ENCODE measurements around the gene TOP1. TPM values are rescaled to one million over a fixed set of nuclear protein-coding genes. Genes with fewer than 3 reads are reported as not detected.
A peak's percentile ranks its signal among the peaks of the same experiment; 100 is the strongest.

Gene TOP1
- total RNA-seq, 2 donors from 2014 or later: 78.8 to 82.5 TPM

DNA sequence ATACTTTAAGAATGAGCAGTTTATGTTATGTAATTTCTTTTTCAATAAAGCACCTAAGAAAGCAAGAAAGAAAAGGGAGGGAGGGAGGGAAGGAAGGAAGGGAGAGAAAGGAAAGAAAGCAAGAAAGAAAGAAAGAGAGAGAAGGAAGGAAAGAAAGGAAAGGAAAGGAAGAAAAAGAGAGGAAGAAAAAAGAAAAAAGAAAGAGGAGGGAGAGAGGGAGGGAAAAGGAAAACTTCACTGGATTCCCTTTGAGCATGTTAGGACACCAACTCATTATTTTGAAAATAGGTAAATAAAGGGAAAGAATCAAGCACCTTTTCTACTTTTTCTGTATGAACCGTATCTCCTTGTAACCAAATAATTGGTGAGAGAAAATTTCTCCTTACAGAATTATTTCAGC, 32.3 kb upstream of the TOP1 start:
- Histone ChIP-seq H3K9ac (ENCODE audit: extremely low read depth, low read length, poor library complexity, severe bottlenecking) (no peak overlapping the region), H3K4me3 (ENCODE audit: low read length) (no peak overlapping the region), H3K4me1 (ENCODE audit: control insufficient read depth, insufficient read depth, low read length) (no peaks in the 10 kb centered on the region), H3K9me3 (ENCODE audit: control insufficient read depth, low read length) (no peaks in the 10 kb centered on the region), H3K27ac (ENCODE audit: low read depth, low read length) (no peak overlapping the region), H3K27me3 (ENCODE audit: control insufficient read depth, insufficient read depth, low read length, poor library complexity, severe bottlenecking) (no peaks in the 10 kb centered on the region), H3K36me3 (ENCODE audit: control insufficient read depth, insufficient read depth, low read length) (no peaks in the 10 kb centered on the region)
- no peaks in the 10 kb centered on the region for H3K9me3 Mint-ChIP-seq
- no peak for DNase-seq
- 100% methylated on average over 1 of the region's 1 CpG; no CpG with 5 or more reads in 1 of the 2 experiments for WGBS, 2 experiments (ENCODE audit: insufficient coverage in 1 of 2, insufficient read length in 1 of 2)
- no peaks in the 10 kb centered on the region for H3K36me3 Mint-ChIP-seq (ENCODE audit: low read depth)
- peaks cover 6% of the 10 kb centered on the region for H3K4me1 Mint-ChIP-seq
- H3K4me3 Mint-ChIP-seq: no peak overlapping the region
- H3K27me3 Mint-ChIP-seq (ENCODE audit: insufficient read depth): peaks cover 3% of the 10 kb centered on the region
- no peak overlapping the region for H3K27ac Mint-ChIP-seq
- TF ChIP-seq, protein P1, sequence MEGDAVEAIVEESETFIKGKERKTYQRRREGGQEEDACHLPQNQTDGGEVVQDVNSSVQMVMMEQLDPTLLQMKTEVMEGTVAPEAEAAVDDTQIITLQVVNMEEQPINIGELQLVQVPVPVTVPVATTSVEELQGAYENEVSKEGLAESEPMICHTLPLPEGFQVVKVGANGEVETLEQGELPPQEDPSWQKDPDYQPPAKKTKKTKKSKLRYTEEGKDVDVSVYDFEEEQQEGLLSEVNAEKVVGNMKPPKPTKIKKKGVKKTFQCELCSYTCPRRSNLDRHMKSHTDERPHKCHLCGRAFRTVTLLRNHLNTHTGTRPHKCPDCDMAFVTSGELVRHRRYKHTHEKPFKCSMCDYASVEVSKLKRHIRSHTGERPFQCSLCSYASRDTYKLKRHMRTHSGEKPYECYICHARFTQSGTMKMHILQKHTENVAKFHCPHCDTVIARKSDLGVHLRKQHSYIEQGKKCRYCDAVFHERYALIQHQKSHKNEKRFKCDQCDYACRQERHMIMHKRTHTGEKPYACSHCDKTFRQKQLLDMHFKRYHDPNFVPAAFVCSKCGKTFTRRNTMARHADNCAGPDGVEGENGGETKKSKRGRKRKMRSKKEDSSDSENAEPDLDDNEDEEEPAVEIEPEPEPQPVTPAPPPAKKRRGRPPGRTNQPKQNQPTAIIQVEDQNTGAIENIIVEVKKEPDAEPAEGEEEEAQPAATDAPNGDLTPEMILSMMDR (conservative IDR thresholded peaks at IDR 0.05): no peak

DNA sequence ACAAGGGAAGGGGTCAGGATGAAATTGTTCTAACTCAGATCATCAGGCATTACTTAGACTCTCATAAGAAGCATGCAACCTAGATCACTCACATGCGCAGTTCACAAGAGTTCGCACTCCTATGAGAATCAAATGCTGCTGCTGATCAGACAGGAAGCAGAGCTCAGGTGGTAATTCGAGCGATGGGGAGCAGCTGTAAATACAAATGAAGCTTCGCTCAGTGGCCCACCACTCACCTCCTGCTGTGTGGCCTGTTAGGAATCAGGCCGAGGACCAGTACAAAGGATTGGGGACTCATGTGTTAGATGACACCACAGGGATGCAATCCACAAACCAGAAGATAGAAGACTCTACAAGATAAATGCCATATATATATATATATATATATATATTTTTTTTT, 31.5 kb upstream of the TOP1 start:
- peak; percentile 91 for DNase-seq
- H3K36me3 Mint-ChIP-seq (ENCODE audit: low read depth): no peaks in the 10 kb centered on the region
- H3K4me3 ChIP-seq (ENCODE audit: low read length): no peak overlapping the region

GRCh38 chr20:40999841-41000240, 28.8 kb upstream of the TOP1 start:
- H3K27ac ChIP-seq (ENCODE audit: low read depth, low read length): no peak overlapping the region
- peaks cover 8% of the 10 kb centered on the region for H3K4me1 Mint-ChIP-seq
- H3K9me3 Mint-ChIP-seq: no peaks in the 10 kb centered on the region
- no peaks in the 10 kb centered on the region for H3K36me3 Mint-ChIP-seq (ENCODE audit: low read depth)
- no peaks in the 10 kb centered on the region for H3K36me3 ChIP-seq (ENCODE audit: control insufficient read depth, insufficient read depth, low read length)
- no peak overlapping the region for H3K4me3 Mint-ChIP-seq
- H3K9ac ChIP-seq (ENCODE audit: extremely low read depth, low read length, poor library complexity, severe bottlenecking): no peak overlapping the region
- no peaks in the 10 kb centered on the region for H3K9me3 ChIP-seq (ENCODE audit: control insufficient read depth, low read length)
- H3K4me3 ChIP-seq (ENCODE audit: low read length): no peak overlapping the region
- no peaks in the 10 kb centered on the region for H3K27me3 Mint-ChIP-seq (ENCODE audit: insufficient read depth)
- DNase-seq: no peak
- WGBS, 2 experiments (ENCODE audit: insufficient coverage in 1 of 2, insufficient read length in 1 of 2): 92 to 95% methylated on average over 3 to 4 of the region's 4 CpGs
- no peak overlapping the region for H3K27ac Mint-ChIP-seq
- H3K27me3 ChIP-seq (ENCODE audit: control insufficient read depth, insufficient read depth, low read length, poor library complexity, severe bottlenecking): no peaks in the 10 kb centered on the region
- H3K4me1 ChIP-seq (ENCODE audit: control insufficient read depth, insufficient read depth, low read length): no peaks in the 10 kb centered on the region
- TF ChIP-seq, protein P1 (conservative IDR thresholded peaks at IDR 0.05): no peak

More for the DNA sequence above, 31.5 kb upstream of the TOP1 start:
- Histone ChIP-seq H3K36me3 (ENCODE audit: control insufficient read depth, insufficient read depth, low read length) (no peaks in the 10 kb centered on the region), H3K4me1 (ENCODE audit: control insufficient read depth, insufficient read depth, low read length) (no peaks in the 10 kb centered on the region), H3K27ac (ENCODE audit: low read depth, low read length) (no peak overlapping the region), H3K9ac (ENCODE audit: extremely low read depth, low read length, poor library complexity, severe bottlenecking) (no peak overlapping the region), H3K27me3 (ENCODE audit: control insufficient read depth, insufficient read depth, low read length, poor library complexity, severe bottlenecking) (no peaks in the 10 kb centered on the region), H3K9me3 (ENCODE audit: control insufficient read depth, low read length) (no peaks in the 10 kb centered on the region)
- no peaks in the 10 kb centered on the region for H3K27me3 Mint-ChIP-seq (ENCODE audit: insufficient read depth)
- peaks cover 6% of the 10 kb centered on the region for H3K4me1 Mint-ChIP-seq
- H3K9me3 Mint-ChIP-seq: no peaks in the 10 kb centered on the region
- no peak overlapping the region for H3K27ac Mint-ChIP-seq
- H3K4me3 Mint-ChIP-seq: no peak overlapping the region
- 57 to 75% methylated on average over 2 to 6 of the region's 6 CpGs for WGBS, 2 experiments (ENCODE audit: insufficient coverage in 1 of 2, insufficient read length in 1 of 2)
- TF ChIP-seq, protein P1 (conservative IDR thresholded peaks at IDR 0.05): no peak
